Measurements from ENCODE around the gene TBX19.

GRCh38 chr1:168280296-168280927, at the start of gene TBX19:
- TF ChIP-seq CTCF (conservative IDR thresholded peaks at IDR 0.05) = no peak
- no peak for TF ChIP-seq EZH2 (IDR thresholded peaks at IDR 0.05; ENCODE audit: low read depth)
